HepG2 (cell line): Measurements from ENCODE around the gene MXRA7. TPM values are rescaled to one million over a fixed set of nuclear protein-coding genes. Genes with fewer than 3 reads are reported as not detected.

Experiments
- ATAC-seq: fragments of 200-7000 bp; cut with Tn5 transposase; 3 replicates; pipeline ENCODE4 v1.9.1; 2020; ENCODE audit warnings: mild to moderate bottlenecking, moderate library complexity
- BruUV-seq: library from RNA; stranded (reverse); fragments of 400-500 nt; replicated peaks from 2 replicates; lab custom pipeline; 2021; lab: Mats Ljungman, UMichigan
- CTCF ChIA-PET: fragments of 300-600 bp; formaldehyde crosslinking; extraction: SDS; loops from one replicate; lab custom pipeline; 2021; ENCODE audit warnings: low total read pairs, inconsistent platforms, low intra/inter-chr PET ratio; lab: Yijun Ruan, JAX
- POLR2A ChIA-PET: fragments of 350-600 bp; sonication (Branson Sonifier 250); formaldehyde crosslinking; loops from one replicate; lab custom pipeline; 2020; ENCODE audit warnings: antibody characterized with exemption, inconsistent platforms; lab: Yijun Ruan, JAX
- DNase-seq: peaks from one replicate; pipeline ENCODE4 v3.0.0-alpha.2; 2015; ENCODE audit warnings: low spot score
- FAIRE-seq: peaks from 3 replicates; lab custom pipeline; 2011; peaks lifted over from hg19 to GRCh38; lab: Jason Lieb, UNC
- H2AFZ ChIP-seq: one replicate; pipeline ENCODE4 v1.6.1; 2011; ENCODE audit warnings: low read length, inconsistent platforms
- H3K27ac ChIP-seq: fragments of 300-600 bp; 3 replicates; pipeline ENCODE4 v1.8.0; 2011; ENCODE audit warnings: mixed run types, mild to moderate bottlenecking, mixed read lengths, low read length, inconsistent platforms; ENCODE audit not compliant: insufficient read depth; ENCODE audit errors: extremely low read length
- H3K27me3 ChIP-seq, 2 experiments: fragments of 200-600 bp in 1 of 2; 2 replicates in 1 of 2; 3 replicates in 1 of 2; pipeline versions ENCODE4 v1.6.0 to v1.8.0; 2011; ENCODE audit warnings: low read length in 2 of 2, mild to moderate bottlenecking in 2 of 2, moderate library complexity in 2 of 2, inconsistent platforms in 1 of 2; ENCODE audit not compliant: insufficient read depth in 2 of 2, control insufficient read depth in 1 of 2
- H3K36me3 ChIP-seq, 2 experiments: fragments of 200-600 bp in 1 of 2; replicated peaks in 1 of 2; 2 replicates in 1 of 2; 3 replicates in 1 of 2; pipeline versions ENCODE4 v1.5.1 to v1.8.0; 2011; ENCODE audit warnings: low read length in 2 of 2, inconsistent platforms in 1 of 2; ENCODE audit not compliant: insufficient read depth in 2 of 2, control insufficient read depth in 1 of 2
- H3K4me1 ChIP-seq: 2 replicates; pipeline ENCODE4 v1.5.1; 2012; ENCODE audit warnings: low read length, inconsistent platforms; ENCODE audit not compliant: insufficient read depth
- H3K4me2 ChIP-seq: 2 replicates; pipeline ENCODE4 v1.6.0; 2011; ENCODE audit warnings: low read depth, low read length, inconsistent platforms
- H3K4me3 ChIP-seq, 3 experiments: fragments of 200-600 bp in 1 of 3; sonication (generic), shearing (Covaris generic) in 1 of 3; replicated peaks in 1 of 3; 2 replicates each; pipeline ENCODE4 v1.5.1; 2011 to 2016; ENCODE audit warnings: low read length in 3 of 3, inconsistent platforms in 2 of 3, low read depth in 2 of 3, mild to moderate bottlenecking in 2 of 3, control low read depth in 1 of 3, mixed read lengths in 1 of 3; ENCODE audit not compliant: insufficient read depth in 1 of 3
- H3K79me2 ChIP-seq: one replicate; pipeline ENCODE4 v1.6.1; 2011; ENCODE audit warnings: low read length, inconsistent platforms; ENCODE audit not compliant: insufficient read depth
- H3K9ac ChIP-seq: 2 replicates; pipeline ENCODE4 v1.6.0; 2011; ENCODE audit warnings: mild to moderate bottlenecking, low read depth, low read length, inconsistent platforms; ENCODE audit not compliant: insufficient read depth
- H3K9me3 ChIP-seq: 2 replicates; pipeline ENCODE4 v1.5.1; 2012; ENCODE audit warnings: mild to moderate bottlenecking, low read length
- H4K20me1 ChIP-seq: 2 replicates; pipeline ENCODE4 v1.6.0; 2011; ENCODE audit warnings: inconsistent platforms, mild to moderate bottlenecking, low read length, moderate library complexity; ENCODE audit not compliant: insufficient read depth
- NCOA2 ChIP-seq: sonication (generic); formaldehyde crosslinking; IDR thresholded peaks from 2 replicates; pipeline ENCODE4 v1.8.0; 2022; ENCODE audit warnings: inconsistent platforms
- PAF1 ChIP-seq: IDR thresholded peaks from 2 replicates; pipeline ENCODE4 v1.6.1; 2016; ENCODE audit warnings: missing genetic modification reagents, missing compliant biosample characterization
- PPARG ChIP-seq: conservative IDR thresholded peaks from 2 replicates; pipeline ENCODE4 v1.6.1; 2016; ENCODE audit warnings: missing biosample characterization, missing genetic modification reagents
- REPIN1 ChIP-seq: sonication (generic); formaldehyde crosslinking; IDR thresholded peaks from 2 replicates; pipeline ENCODE4 v1.8.0; 2022; ENCODE audit warnings: missing genetic modification reagents, low read depth, mild to moderate bottlenecking, borderline replicate concordance
- SRY ChIP-seq: sonication (generic); formaldehyde crosslinking; IDR thresholded peaks from 2 replicates; pipeline ENCODE4 v1.8.0; 2022; ENCODE audit warnings: mild to moderate bottlenecking, missing genetic modification reagents
- TARDBP ChIP-seq: sonication (generic); formaldehyde crosslinking; IDR thresholded peaks from 2 replicates; pipeline ENCODE4 v1.8.0; 2022; ENCODE audit warnings: mild to moderate bottlenecking, missing genetic modification reagents
- THAP11 ChIP-seq: IDR thresholded peaks from 2 replicates; pipeline ENCODE4 v1.6.1; 2016; ENCODE audit warnings: missing biosample characterization, missing genetic modification reagents
- TMF1 ChIP-seq: sonication (generic); formaldehyde crosslinking; IDR thresholded peaks from 2 replicates; pipeline ENCODE4 v1.8.1; 2022; ENCODE audit warnings: low read depth, missing genetic modification reagents
- TOE1 ChIP-seq: sonication (generic); formaldehyde crosslinking; IDR thresholded peaks from 2 replicates; pipeline ENCODE4 v1.4.0; 2020; ENCODE audit warnings: mild to moderate bottlenecking, missing genetic modification reagents
- U2AF2 ChIP-seq: fragments of 200-400 bp; formaldehyde crosslinking; IDR thresholded peaks from 2 replicates; pipeline ENCODE4 v1.6.1; 2017; ENCODE audit warnings: low read depth, mild to moderate bottlenecking, low read length
- ZHX2 ChIP-seq, 2 experiments: sonication (generic) in 1 of 2; formaldehyde crosslinking in 1 of 2; IDR thresholded peaks; 2 replicates each; pipeline versions ENCODE4 v1.6.1 to v1.9.0; 2014 to 2022; ENCODE audit warnings: antibody characterized with exemption in 1 of 2, borderline replicate concordance in 1 of 2, inconsistent platforms in 1 of 2, low read depth in 1 of 2, missing genetic modification reagents in 1 of 2
- ZNF3 ChIP-seq: IDR thresholded peaks from 2 replicates; pipeline ENCODE4 v1.7.0; 2017; ENCODE audit warnings: inconsistent platforms
- ZNF546 ChIP-seq: sonication (generic); formaldehyde crosslinking; conservative IDR thresholded peaks from 2 replicates; pipeline ENCODE4 v1.8.1; 2023; ENCODE audit warnings: mild to moderate bottlenecking, missing genetic modification reagents
- ZNF616 ChIP-seq: sonication (generic); formaldehyde crosslinking; IDR thresholded peaks from 2 replicates; pipeline ENCODE4 v1.5.0; 2020; ENCODE audit warnings: low read depth, mild to moderate bottlenecking, missing genetic modification reagents
- WGBS: methylation state at CpG from one replicate; pipeline ENCODE4 v1.1.6; 2017; ENCODE audit warnings: low lambda C conversion rate; 5-methylcytosine and 5-hydroxymethylcytosine counted together
- in situ Hi-C: cut with HindIII; loops from 2 replicates; pipeline ENCODE4 v1.10.0; 2017; ENCODE audit warnings: low pct_unique_long_range_greater_than_20kb; ENCODE audit not compliant: extremely low pct_ligation_motif_present
- intact Hi-C: fragments of 100-400 bp; cut with micrococcal nuclease; formaldehyde crosslinking; loops from one replicate; pipeline ENCODE4 v1.10.0; 2022; ENCODE audit not compliant: unreplicated experiment
- polyA plus RNA-seq, 8 experiments: library from polyadenylated mRNA; depleted of rRNA in 3 of 8; stranded (reverse) in 7 of 8; unstranded in 1 of 8; fragments of >200 nt; fragmentation: Illumina TruSeq in 4 of 8; extraction: Trizol in 4 of 8; gene quantifications; 2 replicates each; pipeline versions ENCODE4 v1.2.1 to v1.2.3, GENCODE V29; 2011 to 2016; ENCODE audit warnings: low read depth in 4 of 8, missing spikeins in 1 of 8, mixed read lengths in 1 of 8; ENCODE audit not compliant: insufficient read depth in 1 of 8
- total RNA-seq, 5 experiments: library from RNA; depleted of rRNA; stranded (reverse); fragments of >200 nt; fragmentation: Illumina TruSeq; extraction: Trizol; gene quantifications; 2 replicates each; pipeline ENCODE4 v1.2.3, GENCODE V29; 2016; ENCODE audit warnings: low read depth in 1 of 5
- TF ChIP-seq, protein P1 (sequence below): sonication (generic); formaldehyde crosslinking; IDR thresholded peaks from 2 replicates; pipeline ENCODE4 v1.5.0; 2020; ENCODE audit warnings: missing genetic modification reagents
- TF ChIP-seq, protein P2 (sequence below): sonication (generic); formaldehyde crosslinking; IDR thresholded peaks from 2 replicates; pipeline ENCODE4 v1.8.0; 2022; ENCODE audit warnings: missing genetic modification reagents, low read depth, mild to moderate bottlenecking, borderline replicate concordance
- TF ChIP-seq, protein P3 (sequence below): sonication (generic); formaldehyde crosslinking; IDR thresholded peaks from 2 replicates; pipeline ENCODE4 v1.4.0; 2020; ENCODE audit warnings: missing genetic modification reagents

The MXRA7 gene
- total and polyA plus RNA-seq, 2 of the 13 experiments (the other 11 are each of a cell fraction or from before 2014, with no cell fraction given): 44.8 to 112 TPM

DNA sequence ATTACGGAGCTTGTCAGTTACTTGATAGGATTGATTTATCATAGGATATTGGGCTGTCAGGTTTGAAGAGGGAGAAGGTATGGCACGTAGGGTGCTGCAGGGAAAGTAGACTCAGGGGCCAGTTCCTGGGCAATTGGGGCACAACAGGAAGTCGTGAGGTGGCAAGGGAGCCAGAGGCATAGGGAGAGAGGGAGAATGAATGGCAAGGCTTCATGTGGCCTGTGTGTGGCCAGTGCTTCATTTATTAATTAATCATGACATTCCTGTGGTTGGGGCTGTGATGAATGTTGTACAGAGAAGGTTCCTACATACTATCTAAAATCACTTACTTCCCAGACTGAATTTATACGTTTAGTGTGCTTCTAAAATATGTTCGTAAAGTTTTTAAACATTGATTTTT, 46.5 kb upstream of the MXRA7 start:
- peaks cover 6 to 21% of the 10 kb centered on the region in 2 experiments; a peak in 4 of 5 replicates for H3K36me3 ChIP-seq
- in situ Hi-C loops: no loop called here
- H3K4me3 ChIP-seq: no peak overlapping the region
- no peaks in the 10 kb centered on the region for H3K79me2 ChIP-seq
- H3K4me1 ChIP-seq: peaks cover 2% of the 10 kb centered on the region; the same call in 1 of the 2 replicates
- H3K27me3 ChIP-seq: no peaks in the 10 kb centered on the region
- H3K27ac ChIP-seq: no peak overlapping the region
- intact Hi-C loops: no loop called here
- H2AFZ ChIP-seq: no peak overlapping the region
- no peaks in the 10 kb centered on the region; the same call in 1 of the 2 replicates for H4K20me1 ChIP-seq
- no TSS peak for BruUV-seq
- WGBS: 98% methylated on average over 5 of the region's 5 CpGs
- ChIA-PET POLR2A (no interaction called here), CTCF (no interaction called here)
- H3K4me2 ChIP-seq: no peak overlapping the region
- no peak overlapping the region for H3K9ac ChIP-seq
- H3K9me3 ChIP-seq: peaks cover 5% of the 10 kb centered on the region; the same call in 1 of the 2 replicates
- DNase-seq (no peak), FAIRE-seq (no peak), ATAC-seq (no peak)
- TF ChIP-seq ZNF616 (CRISPR knock-in tag) (no peak), THAP11 (no peak), SRY (CRISPR knock-in tag) (no peak), PPARG (CRISPR knock-in tag) (no peak), ZNF3 (CRISPR knock-in tag) (no peak), TOE1 (CRISPR knock-in tag) (no peak), ZNF546 (no peak), U2AF2 (no peak), REPIN1 (no peak), ZHX2 (IDR thresholded peaks at IDR 0.05; ENCODE audit: low read depth) (no peak), ZHX2 (CRISPR knock-in tag; IDR thresholded peaks at IDR 0.05; ENCODE audit: borderline replicate concordance) (no peak), TARDBP (no peak), NCOA2 (CRISPR knock-in tag) (no peak), PAF1 (no peak), TMF1 (no peak)
- TF ChIP-seq, protein P1, sequence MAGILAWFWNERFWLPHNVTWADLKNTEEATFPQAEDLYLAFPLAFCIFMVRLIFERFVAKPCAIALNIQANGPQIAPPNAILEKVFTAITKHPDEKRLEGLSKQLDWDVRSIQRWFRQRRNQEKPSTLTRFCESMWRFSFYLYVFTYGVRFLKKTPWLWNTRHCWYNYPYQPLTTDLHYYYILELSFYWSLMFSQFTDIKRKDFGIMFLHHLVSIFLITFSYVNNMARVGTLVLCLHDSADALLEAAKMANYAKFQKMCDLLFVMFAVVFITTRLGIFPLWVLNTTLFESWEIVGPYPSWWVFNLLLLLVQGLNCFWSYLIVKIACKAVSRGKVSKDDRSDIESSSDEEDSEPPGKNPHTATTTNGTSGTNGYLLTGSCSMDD (CRISPR knock-in tag): no peak
- TF ChIP-seq, protein P2, sequence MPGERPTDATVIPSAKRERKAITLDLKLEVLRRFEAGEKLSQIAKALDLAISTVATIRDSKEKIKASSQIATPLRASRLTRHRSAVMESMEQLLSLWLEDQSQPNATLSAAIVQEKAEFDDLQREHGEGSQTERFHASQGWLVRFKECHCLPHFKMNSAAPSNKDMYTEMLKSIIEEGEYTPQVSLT (CRISPR knock-in tag): no peak
- TF ChIP-seq, protein P3, sequence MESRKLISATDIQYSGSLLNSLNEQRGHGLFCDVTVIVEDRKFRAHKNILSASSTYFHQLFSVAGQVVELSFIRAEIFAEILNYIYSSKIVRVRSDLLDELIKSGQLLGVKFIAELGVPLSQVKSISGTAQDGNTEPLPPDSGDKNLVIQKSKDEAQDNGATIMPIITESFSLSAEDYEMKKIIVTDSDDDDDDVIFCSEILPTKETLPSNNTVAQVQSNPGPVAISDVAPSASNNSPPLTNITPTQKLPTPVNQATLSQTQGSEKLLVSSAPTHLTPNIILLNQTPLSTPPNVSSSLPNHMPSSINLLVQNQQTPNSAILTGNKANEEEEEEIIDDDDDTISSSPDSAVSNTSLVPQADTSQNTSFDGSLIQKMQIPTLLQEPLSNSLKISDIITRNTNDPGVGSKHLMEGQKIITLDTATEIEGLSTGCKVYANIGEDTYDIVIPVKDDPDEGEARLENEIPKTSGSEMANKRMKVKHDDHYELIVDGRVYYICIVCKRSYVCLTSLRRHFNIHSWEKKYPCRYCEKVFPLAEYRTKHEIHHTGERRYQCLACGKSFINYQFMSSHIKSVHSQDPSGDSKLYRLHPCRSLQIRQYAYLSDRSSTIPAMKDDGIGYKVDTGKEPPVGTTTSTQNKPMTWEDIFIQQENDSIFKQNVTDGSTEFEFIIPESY (CRISPR knock-in tag): no peak
